ENCODE results near the gene PLPP1. TPM values are rescaled to one million over a fixed set of nuclear protein-coding genes. Genes with fewer than 3 reads are reported as not detected.

The PLPP1 gene
- 31.3 to 38.7 TPM (median 37.9 TPM) in 5 replicates for total RNA-seq (2022; extraction: Qiagen RNA extraction)

GRCh38 chr5:55534436-55535198 is at the start of gene PLPP1:
TSS of gene PLPP1 (minus strand) at chr5:55534964. CDS start at chr5:55534629, 335 bp downstream.

Other genes starting within 250 kb of the PLPP1 start
- 19.6 to 24.6 TPM (median 22.5 TPM) in 5 replicates for gene DHX29, start 227.3 kb downstream of the PLPP1 start, total RNA-seq (2022; extraction: Qiagen RNA extraction)
- 25.4 to 54.0 TPM (median 34.4 TPM) in 5 replicates for gene MTREX, start 227.0 kb downstream of the PLPP1 start, total RNA-seq (2022; extraction: Qiagen RNA extraction)
- 19.2 to 26.8 TPM (median 24.5 TPM) in 5 replicates for gene SLC38A9, start 177.4 kb upstream of the PLPP1 start, total RNA-seq (2022; extraction: Qiagen RNA extraction)
- gene DDX4, start 203.1 kb upstream of the PLPP1 start, total RNA-seq (2022; extraction: Qiagen RNA extraction) = not detected in 5 replicates

Measured in A549 treated with Mapracorat at 1 μM for 4 hours (cell line).